Activated CD8-positive, alpha-beta memory T cell treated with anti-CD3 and anti-CD28 coated beads for 4 hours (primary cell): Measurements from ENCODE around the gene LIF.
"Not testable (repeated sequence)": the region's sequence is repeated elsewhere in the genome, so short reads cannot be mapped to it uniquely, and the experiment has no call there.

Experiments
- DNase-seq, 2 donors: peaks; one replicate each; pipeline ENCODE4 v3.0.0-alpha.2; 2020; ENCODE audit warnings: low read depth in 2 of 2

LIF gene

DNA sequence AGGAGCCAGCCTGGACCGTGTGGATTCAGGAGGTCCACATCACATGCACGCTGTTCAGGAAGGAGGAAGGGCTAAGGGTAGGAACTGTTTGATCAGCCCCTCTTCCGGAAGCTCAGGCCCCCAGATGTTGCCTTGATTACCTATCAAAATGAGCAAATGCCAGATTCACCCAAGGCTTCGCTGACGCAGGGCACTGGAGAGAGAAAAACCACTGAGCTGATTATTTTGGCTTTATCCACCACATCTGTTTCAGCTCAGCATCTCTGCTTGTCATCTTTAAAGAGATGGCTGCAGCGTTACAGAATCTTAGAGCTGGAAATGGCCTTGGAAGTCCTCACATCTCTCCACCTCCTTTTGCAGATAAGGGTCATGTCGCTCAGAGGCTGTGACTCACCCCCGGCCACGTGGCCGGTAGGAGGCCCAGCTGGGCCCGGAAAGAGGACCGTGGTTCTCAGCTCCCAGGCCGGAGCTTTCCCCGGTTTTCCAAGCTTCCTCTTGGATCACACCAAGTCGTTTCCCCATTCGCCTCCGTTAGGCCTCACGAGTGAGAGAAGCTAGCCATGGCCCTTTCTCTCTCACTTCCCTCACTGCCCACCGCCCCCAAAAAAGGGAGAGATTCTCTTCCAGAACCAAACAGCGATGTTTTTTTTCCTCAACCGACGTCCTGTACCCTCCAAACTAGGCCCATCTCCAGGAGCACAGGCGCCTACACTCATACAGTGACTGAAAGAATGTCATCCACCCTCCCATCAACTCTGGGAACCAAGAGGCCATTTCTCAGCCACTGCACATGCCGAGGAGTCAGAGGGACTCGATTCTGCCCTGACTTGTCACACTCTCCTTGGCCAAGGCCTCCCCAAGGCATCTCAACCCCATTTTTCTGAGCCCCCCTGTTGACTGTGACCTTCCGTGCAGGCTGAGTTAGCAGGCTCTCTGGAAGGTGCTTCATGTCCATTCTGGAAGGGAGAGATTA lies 37.6 kb downstream of the LIF start:
- DNase-seq = no peak

GRCh38 chr22:30206944-30207343 lies 39.6 kb downstream of the LIF start:
- DNase-seq = no peak

DNA sequence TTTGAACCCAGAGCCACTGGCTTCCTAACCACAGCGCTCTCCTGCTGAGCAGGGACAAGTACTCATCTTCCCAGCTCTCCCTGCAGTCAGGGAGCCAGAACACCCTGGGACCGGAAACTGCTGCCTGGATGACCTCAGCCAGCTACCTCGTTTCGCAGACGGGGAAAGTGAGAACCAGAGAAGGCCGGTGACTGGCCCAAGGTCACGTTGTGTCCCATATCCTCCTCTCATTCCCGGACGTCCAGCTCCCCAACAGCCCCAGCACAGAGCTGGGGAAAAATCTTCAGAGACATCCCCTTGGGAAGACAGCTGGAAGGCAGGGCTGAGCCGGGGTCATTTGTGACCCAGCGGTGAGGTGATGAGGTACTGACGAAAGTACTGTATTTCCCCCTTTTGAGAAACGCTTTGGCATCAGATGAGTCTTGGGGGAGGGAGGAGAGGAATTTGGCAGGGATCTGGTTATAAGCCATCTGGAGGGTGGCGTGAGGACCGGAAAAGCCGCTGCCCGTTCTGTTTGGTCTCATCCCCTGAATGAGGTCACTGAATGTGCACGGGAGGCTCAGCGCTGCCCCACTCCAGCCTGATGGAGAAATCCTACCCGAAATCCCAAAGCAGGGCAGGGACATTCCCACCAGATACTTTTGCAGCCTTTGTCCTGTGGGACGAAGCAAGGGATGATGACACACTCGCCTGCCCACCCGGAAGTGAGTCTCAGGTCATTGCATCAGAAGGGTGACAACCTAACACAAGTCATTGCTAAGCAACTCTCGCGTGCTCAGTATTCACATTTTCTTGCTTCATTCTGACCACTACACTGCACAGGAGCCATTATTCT lies 41.1 kb downstream of the LIF start:
- DNase-seq = no peak

DNA sequence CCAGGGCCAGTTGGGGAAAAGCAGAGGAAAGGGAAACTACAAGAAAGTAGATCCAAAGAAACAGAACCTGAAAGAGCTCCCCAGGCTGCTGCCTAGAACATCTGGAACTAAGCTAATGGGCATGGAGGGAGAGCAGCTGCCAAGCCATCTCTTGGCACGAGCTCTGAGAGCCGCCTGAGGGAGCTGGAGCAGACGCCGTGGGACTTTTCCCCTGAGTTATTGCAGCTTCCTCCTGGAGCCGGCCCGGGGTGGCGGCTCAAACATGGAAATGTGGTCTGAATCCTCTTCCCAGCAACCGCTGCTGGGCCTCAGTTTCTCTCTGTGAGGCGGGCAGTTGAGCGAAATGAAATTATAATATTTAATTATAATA lies 41.8 kb downstream of the LIF start:
- DNase-seq = no peak

DNA sequence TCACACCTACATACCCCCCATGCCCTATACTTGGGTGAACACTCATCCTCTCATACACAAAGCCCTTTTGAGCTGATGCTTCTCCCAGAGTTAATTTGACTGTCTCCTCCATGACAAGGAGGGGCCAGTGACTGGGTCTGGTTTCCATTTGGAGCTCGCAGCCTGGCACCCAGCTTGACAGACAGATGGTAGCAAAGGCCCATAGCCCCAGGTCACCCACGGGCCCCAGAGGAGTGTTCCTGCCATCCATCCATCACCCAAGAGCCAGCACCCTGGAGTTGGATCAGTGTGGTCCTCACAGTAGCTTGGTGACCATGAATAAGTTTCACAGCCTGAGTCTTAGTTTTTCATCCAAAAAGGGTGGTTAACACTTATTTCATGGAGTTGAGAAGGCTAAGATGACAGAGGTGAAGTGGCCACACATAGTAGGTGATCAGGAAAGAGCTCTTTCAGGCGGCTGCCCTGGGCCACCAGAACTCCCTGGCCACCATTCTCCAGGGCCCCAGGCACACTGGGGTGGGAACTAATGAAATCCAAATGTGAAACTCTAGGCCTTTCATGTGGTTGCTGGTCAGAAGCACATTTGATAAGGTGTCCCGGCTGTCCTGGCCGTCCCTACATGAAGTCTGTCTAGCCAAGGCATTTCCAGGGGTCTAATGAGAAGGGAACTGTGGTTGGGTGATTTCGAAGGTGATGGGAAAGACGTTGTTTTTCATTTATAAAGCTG lies 42.4 kb downstream of the LIF start:
- DNase-seq = no peak

DNA sequence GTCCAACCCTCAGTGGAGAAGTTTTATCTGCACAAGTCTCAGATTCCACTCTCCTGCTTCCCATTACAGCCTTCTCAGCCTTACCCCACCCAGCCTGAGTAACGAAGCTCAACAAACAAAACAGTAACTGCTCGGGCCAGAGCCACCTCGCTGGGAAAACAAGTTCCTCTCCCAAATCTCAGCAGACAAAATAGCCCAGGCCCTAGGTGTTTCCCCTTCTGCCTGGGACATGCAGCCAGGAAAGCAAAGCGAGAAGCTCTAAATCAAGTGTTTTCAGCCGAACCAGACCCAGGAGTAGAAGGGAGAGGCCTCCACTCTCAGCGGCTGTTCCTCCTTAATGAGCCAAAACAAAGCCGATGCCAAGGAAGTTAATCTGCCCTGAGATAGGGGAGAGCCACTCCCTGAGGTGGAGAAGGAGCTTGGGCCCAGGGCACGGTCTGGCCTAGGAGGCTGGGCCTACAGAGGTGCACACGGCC lies 44.0 kb downstream of the LIF start:
- no peak for DNase-seq

DNA sequence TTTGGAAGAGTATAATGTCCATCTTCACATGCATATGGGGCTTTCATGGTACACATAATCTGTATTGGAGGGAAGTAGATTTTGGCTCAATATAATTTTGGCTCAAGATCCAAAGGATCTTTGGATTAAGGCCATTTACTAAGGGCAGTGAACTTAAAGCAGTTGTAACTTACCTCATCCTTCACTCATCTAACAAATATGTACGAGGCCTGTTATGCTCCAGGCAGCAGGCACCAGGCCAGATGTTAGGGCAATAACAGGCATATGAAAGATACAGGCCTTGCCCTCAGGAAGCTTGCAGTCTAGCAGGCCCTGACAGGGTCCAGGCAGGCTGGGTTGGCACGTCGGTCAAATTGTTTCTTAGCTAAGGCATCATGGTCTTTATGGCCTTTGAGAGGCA lies 44.6 kb downstream of the LIF start:
- no peak for DNase-seq

- not testable (repeated sequence) for DNase-seq
Measured at GRCh38 chr22:30200905-30201304, 45.7 kb downstream of the LIF start.

DNA sequence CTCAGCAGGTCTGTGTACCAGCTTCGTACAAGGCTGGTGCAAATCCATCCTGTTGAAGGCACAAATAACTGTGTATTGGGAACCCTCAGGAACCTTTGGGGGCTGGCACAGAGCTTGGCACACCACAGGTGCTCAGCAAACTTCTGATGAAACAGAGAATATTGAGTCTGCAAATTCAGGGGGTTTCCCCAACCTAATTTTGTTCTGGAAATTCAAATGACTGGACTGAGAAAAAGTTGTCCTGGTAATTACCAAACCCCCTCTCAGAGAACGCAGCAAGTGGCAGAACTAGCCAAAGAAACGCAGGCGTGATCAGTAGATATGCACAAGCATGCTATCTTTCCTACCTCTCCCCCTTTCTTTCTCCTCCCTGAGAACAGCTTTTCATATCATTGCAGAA lies 47.6 kb downstream of the LIF start:
- DNase-seq = no peak

- no peak for DNase-seq
Measured at GRCh38 chr22:30198152-30198825, 48.3 kb downstream of the LIF start.

DNA sequence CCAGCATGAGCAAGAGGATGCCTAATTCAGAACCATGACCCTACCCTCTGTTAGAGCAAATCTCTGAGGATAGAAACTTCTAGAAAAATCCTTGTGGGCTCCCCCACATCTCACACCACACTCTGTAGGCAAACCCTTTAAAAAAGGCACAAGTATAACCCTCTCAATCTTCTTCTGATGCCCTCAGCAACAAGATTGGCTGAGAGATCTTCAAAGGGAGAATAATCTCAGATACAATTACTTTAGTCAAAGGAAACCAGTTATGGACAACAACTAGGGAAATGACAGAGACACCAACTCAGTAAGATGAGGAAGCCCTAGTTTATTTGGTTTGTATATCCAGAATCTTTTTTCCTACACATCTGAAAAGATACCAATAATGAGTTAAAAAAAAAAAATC lies 49.2 kb downstream of the LIF start:
- no peak for DNase-seq

- DNase-seq = no peak
Measured at GRCh38 chr22:30196880-30197336, 49.7 kb downstream of the LIF start.

GRCh38 chr22:30196141-30196879 lies 50.2 kb downstream of the LIF start:
- peak; percentile 28 to 34 for DNase-seq

GRCh38 chr22:30195245-30196140 lies 51.1 kb downstream of the LIF start:
- no peak for DNase-seq

GRCh38 chr22:30193031-30193775 lies 53.4 kb downstream of the LIF start:
- no peak for DNase-seq

GRCh38 chr22:30192427-30192826 lies 54.1 kb downstream of the LIF start:
- DNase-seq = no peak

- DNase-seq = no peak
Measured at GRCh38 chr22:30191040-30191701, 55.4 kb downstream of the LIF start.

DNA sequence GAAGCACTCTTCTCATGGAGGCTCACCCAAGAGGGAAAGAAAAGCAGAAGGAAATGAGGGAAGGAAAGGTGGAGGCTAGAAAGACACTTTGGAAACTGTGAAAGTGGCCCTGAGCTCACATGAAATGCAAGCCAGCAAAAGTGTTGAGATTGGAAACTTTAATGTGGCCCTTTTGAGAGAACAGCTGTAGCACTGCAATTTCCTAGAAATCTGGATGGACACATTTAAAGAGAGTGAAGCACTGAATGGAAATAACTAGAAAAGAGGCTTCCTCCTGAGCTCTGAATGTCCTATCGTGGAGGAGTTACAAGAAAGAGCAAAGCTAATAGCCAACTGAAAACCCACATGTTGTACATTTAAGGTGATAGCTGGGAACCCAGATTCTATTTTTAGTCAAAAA lies 56.0 kb downstream of the LIF start:
- no peak for DNase-seq
